GM12872 (cell line): ENCODE measurements around the gene MAB21L4.

Experiments
- CTCF ChIP-seq: IDR thresholded peaks from 3 replicates; pipeline ENCODE4 v1.5.1; 2011; ENCODE audit warnings: low read depth, mild to moderate bottlenecking, low read length, moderate library complexity; ENCODE audit not compliant: insufficient read depth

The MAB21L4 gene

GRCh38 chr2:240932001-240932723 lies 36.2 kb upstream of the MAB21L4 start:
- TF ChIP-seq CTCF, result no peak

GRCh38 chr2:240931319-240931949 lies 35.5 kb upstream of the MAB21L4 start:
- no peak for TF ChIP-seq CTCF

GRCh38 chr2:240930631-240931318 lies 34.8 kb upstream of the MAB21L4 start:
- no peak for TF ChIP-seq CTCF

- TF ChIP-seq CTCF, result no peak
These were observed 34.2 kb upstream of the MAB21L4 start for GRCh38 chr2:240930096-240930630.

- TF ChIP-seq CTCF, result no peak
These were observed 33.6 kb upstream of the MAB21L4 start for GRCh38 chr2:240929364-240930095.

GRCh38 chr2:240928476-240929363 lies 32.8 kb upstream of the MAB21L4 start:
- TF ChIP-seq CTCF, result no peak
